Uterus (tissue), 2 donors: ENCODE results near the gene LKAAEAR1.

Experiments
- POLR2A ChIP-seq, 2 donors: fragments of 450-650 bp; IDR thresholded peaks; one replicate each; pipeline ENCODE4 v1.6.1; 2016; ENCODE audit warnings: antibody characterized with exemption in 2 of 2, mild to moderate bottlenecking in 1 of 2, moderate library complexity in 1 of 2
- TF ChIP-seq, protein P1 (sequence below), 4 experiments: fragments of 200-600 bp in 2 of 4; fragments of 450-650 bp in 2 of 4; sonication (generic) in 2 of 4; IDR thresholded peaks; one replicate each; pipeline ENCODE4 v1.5.1; 2016 to 2019; ENCODE audit warnings: antibody characterized with exemption in 4 of 4, mild to moderate bottlenecking in 2 of 4, moderate library complexity in 1 of 4

DNA sequence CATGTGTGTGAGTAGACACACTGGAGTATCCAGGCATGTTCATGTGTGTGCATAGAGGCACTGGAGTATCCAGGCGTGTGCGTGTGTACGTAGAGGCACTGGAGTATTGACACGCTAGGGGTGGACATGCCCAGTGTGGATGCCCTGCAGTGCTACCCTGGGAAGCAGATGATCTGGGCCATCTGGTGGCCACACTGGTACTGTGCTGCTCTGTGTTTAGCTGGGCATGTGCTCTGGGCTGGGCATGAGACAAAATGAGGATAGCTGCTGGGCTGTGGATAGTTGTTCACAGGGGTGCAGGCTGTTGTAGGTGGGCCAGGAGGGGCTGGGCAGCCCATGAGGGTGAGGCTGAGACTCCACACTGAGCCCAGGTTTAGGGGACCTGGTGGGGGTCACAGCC is 47.2 kb upstream of the LKAAEAR1 start:
- TF ChIP-seq, protein P1, sequence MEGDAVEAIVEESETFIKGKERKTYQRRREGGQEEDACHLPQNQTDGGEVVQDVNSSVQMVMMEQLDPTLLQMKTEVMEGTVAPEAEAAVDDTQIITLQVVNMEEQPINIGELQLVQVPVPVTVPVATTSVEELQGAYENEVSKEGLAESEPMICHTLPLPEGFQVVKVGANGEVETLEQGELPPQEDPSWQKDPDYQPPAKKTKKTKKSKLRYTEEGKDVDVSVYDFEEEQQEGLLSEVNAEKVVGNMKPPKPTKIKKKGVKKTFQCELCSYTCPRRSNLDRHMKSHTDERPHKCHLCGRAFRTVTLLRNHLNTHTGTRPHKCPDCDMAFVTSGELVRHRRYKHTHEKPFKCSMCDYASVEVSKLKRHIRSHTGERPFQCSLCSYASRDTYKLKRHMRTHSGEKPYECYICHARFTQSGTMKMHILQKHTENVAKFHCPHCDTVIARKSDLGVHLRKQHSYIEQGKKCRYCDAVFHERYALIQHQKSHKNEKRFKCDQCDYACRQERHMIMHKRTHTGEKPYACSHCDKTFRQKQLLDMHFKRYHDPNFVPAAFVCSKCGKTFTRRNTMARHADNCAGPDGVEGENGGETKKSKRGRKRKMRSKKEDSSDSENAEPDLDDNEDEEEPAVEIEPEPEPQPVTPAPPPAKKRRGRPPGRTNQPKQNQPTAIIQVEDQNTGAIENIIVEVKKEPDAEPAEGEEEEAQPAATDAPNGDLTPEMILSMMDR (IDR thresholded peaks at IDR 0.05), result no peak
- no peak for TF ChIP-seq POLR2A (IDR thresholded peaks at IDR 0.05)
